ENCODE results near the gene ADCY2.

Gene ADCY2

DNA sequence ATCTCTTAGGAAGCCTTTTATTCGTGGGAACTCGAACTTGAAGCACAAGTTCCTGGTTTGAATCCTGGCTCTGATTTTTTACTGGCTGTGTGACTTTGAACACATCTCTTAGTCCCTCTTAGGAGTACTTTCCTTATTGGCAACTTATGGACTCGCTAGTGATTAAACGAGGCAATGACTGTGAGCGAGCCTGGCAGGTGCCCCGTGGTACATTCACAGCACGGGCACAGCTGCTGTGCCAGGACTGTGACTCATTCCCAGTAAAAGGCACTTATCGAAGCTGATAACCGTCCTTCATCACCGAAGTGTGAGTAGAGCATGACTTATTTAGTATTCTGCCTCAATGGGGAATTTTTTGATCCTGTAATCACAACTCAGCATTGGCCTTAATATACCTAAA lies 432.3 kb downstream of the ADCY2 start:
- DNase-seq (ENCODE audit: low read depth): no peak

DNA sequence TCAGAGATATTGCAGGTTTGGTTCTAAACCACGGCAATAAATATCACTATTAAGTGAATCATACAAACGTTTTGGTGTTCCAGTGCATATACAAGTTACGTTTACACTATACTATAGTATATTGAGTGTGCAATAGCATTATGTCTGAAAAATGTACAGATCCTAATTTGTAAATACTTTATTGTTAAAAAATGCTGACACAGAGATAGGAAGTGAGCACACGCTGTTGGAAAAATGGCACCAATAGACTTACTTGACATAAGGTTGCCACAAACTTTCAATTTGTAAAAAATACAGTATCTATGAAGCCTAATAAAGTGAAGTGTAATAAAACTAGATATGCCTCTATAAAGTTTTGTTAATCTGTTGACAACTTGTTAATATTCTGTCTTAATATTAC lies 439.0 kb downstream of the ADCY2 start:
- no peak for DNase-seq (ENCODE audit: low read depth)

GRCh38 chr5:7837403-7837802 lies 441.5 kb downstream of the ADCY2 start:
- DNase-seq (ENCODE audit: low read depth): no peak

GRCh38 chr5:7842531-7842930 lies 446.6 kb downstream of the ADCY2 start:
- DNase-seq (ENCODE audit: low read depth): no peak

GRCh38 chr5:7844901-7845300 lies 449.0 kb downstream of the ADCY2 start:
- DNase-seq (ENCODE audit: low read depth): no peak

- DNase-seq (ENCODE audit: low read depth): no peak
Measured at GRCh38 chr5:7845557-7845956, 449.6 kb downstream of the ADCY2 start.

GRCh38 chr5:7846327-7846726 lies 450.4 kb downstream of the ADCY2 start:
- no peak for DNase-seq (ENCODE audit: low read depth)

DNA sequence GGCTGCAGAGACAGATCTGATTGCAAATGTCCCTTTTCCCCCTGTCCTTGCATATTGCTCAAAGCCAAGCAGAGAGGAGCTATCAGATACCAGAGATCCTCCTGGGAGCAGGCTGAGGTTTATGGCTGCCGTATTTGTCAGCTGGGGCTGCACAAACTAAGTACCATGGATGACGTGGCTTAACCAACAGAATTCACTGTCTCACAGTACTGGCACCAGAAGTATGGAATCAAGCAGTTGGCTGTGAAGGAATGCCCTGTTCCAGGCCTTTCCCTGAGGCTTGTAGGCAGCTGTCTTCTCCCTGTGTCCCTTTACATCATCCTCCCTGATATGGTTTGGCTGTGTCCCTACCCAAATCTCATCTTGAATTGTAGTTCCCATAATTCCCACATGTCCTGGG lies 452.4 kb downstream of the ADCY2 start:
- DNase-seq (ENCODE audit: low read depth): no peak

DNA sequence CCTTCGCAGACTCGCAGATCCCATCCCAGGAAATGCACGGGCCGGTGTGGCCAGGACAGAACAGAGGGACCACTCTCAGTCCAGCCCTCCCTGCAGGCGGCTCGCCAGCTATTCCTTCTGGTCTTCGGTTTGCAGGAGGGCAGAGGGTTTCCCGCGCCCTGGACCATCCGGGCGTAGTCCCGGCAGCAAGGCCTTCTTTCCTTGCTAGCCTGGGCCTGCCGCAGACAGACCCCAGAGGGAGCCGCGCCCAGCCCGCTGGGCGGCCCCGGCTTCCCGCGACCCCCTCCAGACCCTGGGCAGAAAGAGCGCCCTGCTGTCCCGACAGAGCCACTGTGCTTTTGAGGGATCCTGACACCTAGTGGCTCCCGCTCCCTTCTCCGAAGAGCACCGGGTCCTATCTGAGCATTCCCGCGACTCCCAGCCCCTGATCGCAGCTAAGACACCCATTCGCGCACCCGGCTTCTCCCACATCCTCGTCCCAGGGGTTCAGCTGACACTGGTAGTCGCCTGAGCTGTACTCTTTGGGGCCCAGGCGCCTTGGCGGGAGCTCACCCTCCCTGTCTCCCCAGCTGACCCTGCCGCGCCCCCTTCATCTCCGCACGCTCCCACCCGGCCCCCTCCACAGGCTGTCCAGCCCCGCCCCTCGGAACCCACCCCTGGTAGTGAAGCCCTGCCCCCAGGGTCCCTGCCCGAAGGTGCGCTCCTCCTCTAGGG lies 453.9 kb downstream of the ADCY2 start:
- DNase-seq (ENCODE audit: low read depth): no peak

GRCh38 chr5:7850395-7851239 lies 454.7 kb downstream of the ADCY2 start, which contains the start of gene CFAP90:
CFAP90 (minus strand) TSS chr5:7851133; CDS start chr5:7851021, 112 bp downstream.
- no peak for DNase-seq (ENCODE audit: low read depth)

DNA sequence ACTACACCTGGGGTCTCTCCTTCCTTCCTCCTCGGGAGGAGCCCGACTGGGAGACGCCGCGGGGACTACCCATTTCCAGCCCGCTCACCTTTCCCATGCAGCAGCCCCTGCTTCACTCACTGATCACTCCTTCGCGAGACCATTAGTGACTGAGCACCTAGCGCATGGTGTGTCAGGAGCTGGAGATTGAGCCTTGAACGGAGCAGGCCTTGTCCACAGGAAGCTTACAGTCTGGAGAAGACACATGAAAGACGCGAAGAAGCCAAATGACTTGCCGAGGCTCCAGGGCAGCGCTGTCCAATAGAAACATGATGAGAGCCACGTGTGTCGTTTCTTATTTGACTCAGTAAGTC lies 455.3 kb downstream of the ADCY2 start:
- no peak for DNase-seq (ENCODE audit: low read depth)

DNA sequence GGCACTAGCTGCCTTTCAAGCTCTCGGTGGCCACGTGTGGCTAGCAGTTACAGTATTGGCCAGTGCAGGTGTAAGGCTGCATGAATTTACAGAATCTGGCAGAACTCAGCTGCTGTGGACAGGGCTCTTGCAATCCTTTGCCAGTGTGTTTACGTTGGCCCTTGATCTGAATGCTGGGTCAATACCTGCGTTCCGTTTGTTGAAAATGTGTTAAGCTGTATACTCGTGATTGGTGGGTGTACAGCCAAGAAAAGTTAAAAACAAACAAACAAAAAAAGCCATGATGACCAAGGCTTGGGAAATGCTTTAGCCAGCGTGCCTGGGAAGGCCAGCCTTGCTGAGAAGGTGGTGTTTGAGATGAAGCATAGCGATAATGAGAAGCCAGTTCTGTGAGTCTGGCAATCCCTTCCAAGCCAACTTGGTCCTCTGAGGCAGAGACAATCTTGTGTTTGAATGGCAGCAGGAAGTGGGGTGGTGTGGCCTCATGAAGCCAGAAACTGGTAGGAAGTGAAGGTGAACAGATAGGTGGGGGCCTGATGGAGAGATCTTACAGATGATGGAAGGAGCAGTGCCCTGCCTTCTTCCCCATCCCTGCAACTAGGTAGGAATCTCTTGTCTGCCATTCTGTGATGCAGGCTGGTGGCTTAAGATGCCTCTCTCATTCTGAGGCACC lies 455.8 kb downstream of the ADCY2 start:
- DNase-seq (ENCODE audit: low read depth): no peak

DNA sequence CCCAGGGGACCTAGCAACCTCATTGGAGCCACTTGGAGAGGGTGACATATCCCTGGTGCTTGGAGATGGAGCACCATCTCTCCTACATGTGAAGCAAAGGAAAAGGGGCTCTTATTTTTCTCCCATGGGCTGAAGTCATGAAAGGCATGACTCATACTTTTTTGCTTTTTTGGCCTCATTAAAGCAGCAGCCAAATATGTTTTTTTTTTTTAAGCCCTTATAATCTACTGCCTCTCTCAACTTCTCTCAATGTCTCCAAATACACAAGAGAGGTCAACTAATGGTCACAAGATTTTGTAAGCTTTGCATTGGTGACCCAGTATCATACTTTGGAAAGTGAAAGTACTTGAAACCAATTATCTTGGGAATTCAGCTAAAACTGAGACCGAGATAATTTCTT lies 456.6 kb downstream of the ADCY2 start:
- no peak for DNase-seq (ENCODE audit: low read depth)

- no peak for DNase-seq (ENCODE audit: low read depth)
Measured at GRCh38 chr5:7852988-7853387, 457.1 kb downstream of the ADCY2 start.

GRCh38 chr5:7855611-7856010 lies 459.7 kb downstream of the ADCY2 start:
- no peak for DNase-seq (ENCODE audit: low read depth)

DNA sequence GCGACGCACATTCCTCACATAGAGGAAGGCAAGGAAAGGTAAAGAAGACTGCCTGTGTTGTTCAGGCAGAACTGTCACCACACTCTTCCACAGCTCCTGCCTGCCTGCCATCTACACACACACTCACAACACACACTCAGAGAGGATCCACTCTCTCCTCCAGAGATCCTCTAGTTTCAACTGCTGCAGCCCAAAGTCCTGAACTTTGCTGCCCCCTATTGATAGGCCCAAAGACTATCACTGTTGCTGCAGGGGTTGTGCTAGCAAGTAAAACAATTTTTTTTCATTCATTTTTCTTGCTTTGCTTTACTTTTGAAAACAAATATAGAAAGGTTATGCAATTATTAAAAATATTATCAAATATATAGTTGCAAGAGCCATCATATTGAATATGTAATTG lies 460.9 kb downstream of the ADCY2 start:
- DNase-seq (ENCODE audit: low read depth): no peak

DNA sequence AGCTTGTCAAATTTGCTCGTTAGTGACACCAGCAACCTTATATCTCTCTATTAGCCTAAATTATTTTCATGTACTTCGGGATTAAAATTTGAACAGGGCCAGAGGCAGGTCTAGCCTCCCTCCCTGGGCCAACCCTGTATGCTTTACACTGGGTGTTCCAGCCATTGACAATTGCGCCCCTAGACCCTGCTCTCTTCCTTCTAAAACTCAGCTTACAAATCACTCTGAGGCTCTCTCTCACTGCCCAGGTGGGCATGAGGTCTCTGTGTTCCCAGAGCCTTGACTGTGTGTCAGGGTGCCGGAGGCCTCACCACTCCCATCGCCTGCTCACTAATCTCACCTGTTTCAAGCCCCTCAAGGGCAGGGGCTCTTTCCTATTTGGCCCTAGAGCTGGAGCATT lies 461.4 kb downstream of the ADCY2 start:
- no peak for DNase-seq (ENCODE audit: low read depth)

GRCh38 chr5:7857926-7858632 lies 462.1 kb downstream of the ADCY2 start:
- DNase-seq (ENCODE audit: low read depth): no peak

- DNase-seq (ENCODE audit: low read depth): no peak
Measured at GRCh38 chr5:7866196-7866595, 470.3 kb downstream of the ADCY2 start.

DNA sequence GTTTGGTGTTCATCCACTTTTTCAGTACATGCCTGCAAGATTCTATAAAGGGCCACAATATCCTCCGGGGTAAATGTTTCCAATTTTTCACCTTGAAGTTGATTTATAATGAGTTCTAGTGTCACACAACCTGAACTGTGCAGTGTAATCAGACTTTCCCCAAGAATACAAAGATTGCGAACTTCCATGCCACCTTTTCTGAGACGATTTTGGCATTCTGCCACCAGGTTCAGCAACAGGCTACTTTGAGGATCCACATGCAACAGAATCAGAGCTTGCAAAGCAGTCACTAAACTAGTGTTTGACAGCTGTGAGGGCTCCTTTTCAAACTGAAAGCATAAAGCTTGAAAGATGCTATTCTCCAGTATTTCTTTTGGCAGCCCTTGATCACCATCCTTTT lies 471.3 kb downstream of the ADCY2 start:
- no peak for DNase-seq (ENCODE audit: low read depth)

- DNase-seq (ENCODE audit: low read depth): no peak
Measured at GRCh38 chr5:7868427-7868772, 472.5 kb downstream of the ADCY2 start.

GRCh38 chr5:7868773-7869473 lies 473.0 kb downstream of the ADCY2 start, which contains the start of the genes FASTKD3 and MTRR:
FASTKD3 (minus strand) TSS chr5:7869031; CDS start chr5:7868083, 948 bp downstream.
MTRR (plus strand) TSS chr5:7869148; CDS start chr5:7870795, 1,647 bp downstream.
- DNase-seq (ENCODE audit: low read depth): peak; percentile 78

All from HS-5 (cell line).